Spleen (tissue), 11 donors: ENCODE measurements around the gene TDRKH. TPM values are rescaled to one million over a fixed set of nuclear protein-coding genes. Genes with fewer than 3 reads are reported as not detected.

Experiments used
- DNase-seq: peaks from one replicate; pipeline ENCODE4 v3.0.0-alpha.2; 2020
- H3K27ac ChIP-seq, 8 donors: fragments of 200-600 bp; sonication (generic) in 7 of 8; 1 replicate in 4 of 8; 2 replicates in 4 of 8; pipeline versions ENCODE4 v1.5.0 to v1.8.0; 2016 to 2021; ENCODE audit warnings: inconsistent platforms in 4 of 8, mild to moderate bottlenecking in 4 of 8, moderate library complexity in 1 of 8
- H3K27me3 ChIP-seq, 7 donors: fragments of 200-600 bp; sonication (generic) in 6 of 7; replicated peaks in 1 of 7; 1 replicate in 4 of 7; 2 replicates in 3 of 7; pipeline versions ENCODE4 v1.5.0 to v1.8.0; 2016 to 2021; ENCODE audit warnings: inconsistent platforms in 3 of 7, mild to moderate bottlenecking in 1 of 7
- H3K36me3 ChIP-seq, 6 donors: fragments of 200-600 bp; sonication (generic) in 5 of 6; 1 replicate in 4 of 6; 2 replicates in 2 of 6; pipeline versions ENCODE4 v1.5.0 to v1.8.0; 2016 to 2021; ENCODE audit warnings: inconsistent platforms in 2 of 6
- H3K4me1 ChIP-seq, 6 donors: fragments of 200-600 bp; sonication (generic) in 5 of 6; 1 replicate in 3 of 6; 2 replicates in 3 of 6; pipeline versions ENCODE4 v1.5.0 to v1.8.0; 2016 to 2021; ENCODE audit warnings: inconsistent platforms in 3 of 6
- H3K4me3 ChIP-seq, 8 donors: fragments of 200-600 bp; sonication (generic) in 7 of 8; 1 replicate in 4 of 8; 2 replicates in 4 of 8; pipeline versions ENCODE4 v1.5.0 to v1.8.0; 2016 to 2021; ENCODE audit warnings: inconsistent platforms in 4 of 8, mild to moderate bottlenecking in 4 of 8, moderate library complexity in 2 of 8
- H3K9me3 ChIP-seq, 8 donors: fragments of 200-600 bp; sonication (generic) in 7 of 8; 1 replicate in 4 of 8; 2 replicates in 4 of 8; pipeline versions ENCODE4 v1.5.0 to v1.8.0; 2016 to 2021; ENCODE audit warnings: inconsistent platforms in 4 of 8
- POLR2A ChIP-seq, 3 donors: fragments of 450-650 bp; IDR thresholded peaks; one replicate each; pipeline ENCODE4 v1.5.1; 2017; ENCODE audit warnings: antibody characterized with exemption in 3 of 3, mild to moderate bottlenecking in 1 of 3
- POLR2AphosphoS5 ChIP-seq, 3 donors: sonication (generic); formaldehyde crosslinking; IDR thresholded peaks; one replicate each; pipeline ENCODE4 v1.5.1; 2017; ENCODE audit warnings: antibody characterized with exemption in 3 of 3
- WGBS, 5 donors: extraction: QIAGEN DNeasy Blood & Tissue Kit in 3 of 5; methylation state at CpG; one replicate each; pipeline versions ENCODE4 v1.1.5 to v1.1.7; 2013 to 2018; 5-methylcytosine and 5-hydroxymethylcytosine counted together
- intact Hi-C: fragments of 100-400 bp; cut with DNase I; formaldehyde crosslinking; loops from one replicate; pipeline ENCODE4 v1.15.0; 2023; ENCODE audit warnings: low total_unique reads
- polyA plus RNA-seq, 3 donors: library from polyadenylated mRNA; stranded (reverse); fragments of 200-250 nt; gene quantifications; one replicate each; pipeline ENCODE4 v1.2.1, GENCODE V29; 2013
- total RNA-seq, 7 donors: library from RNA; depleted of rRNA in 3 of 7; stranded (reverse); fragments of >200 nt in 3 of 7; fragmentation: NEBNext Ultra II Directional in 4 of 7; extraction: Animal tissue kit (Norgen Biotek cat#: 25700) in 4 of 7; gene quantifications; one replicate each; pipeline versions ENCODE4 v1.1.0 to v1.2.1, GENCODE V29; 2016 to 2021
- TF ChIP-seq, protein P1 (sequence below), 11 experiments: fragments of 200-600 bp in 7 of 11; fragments of 450-650 bp in 4 of 11; sonication (generic) in 4 of 11; IDR thresholded peaks in 8 of 11; conservative IDR thresholded peaks in 3 of 11; 1 replicate in 7 of 11; 2 replicates in 4 of 11; pipeline versions ENCODE4 v1.4.0 to v1.8.0; 2016 to 2021; ENCODE audit warnings: antibody characterized with exemption in 11 of 11, inconsistent platforms in 4 of 11, mild to moderate bottlenecking in 1 of 11
- donor health status: healthy with polysubstance abuse.
- donor health status: DM: no; HTN: no; CAD: no; lungs with moderate emphysema.
- donor health status: DM: no; HTN: no; CAD: no.
- donor health status: Bipolar disorder and iron deficiency.
- donor health status: healthy.
- donor health status: DM: no; HTN: no; CAD: no.
- donor health status: DM: yes; HTN: yes; CAD: no.

The TDRKH gene
- total and polyA plus RNA-seq, 10 donors, result 3.1 to 21.6 (median 12.5) TPM

GRCh38 chr1:151802372-151802771 is 12.1 kb upstream of the TDRKH start:
- 81 to 100% (median 92%) methylated on average over 3 to 5 of the region's 5 CpGs for WGBS, 5 donors
- TF ChIP-seq, protein P1, sequence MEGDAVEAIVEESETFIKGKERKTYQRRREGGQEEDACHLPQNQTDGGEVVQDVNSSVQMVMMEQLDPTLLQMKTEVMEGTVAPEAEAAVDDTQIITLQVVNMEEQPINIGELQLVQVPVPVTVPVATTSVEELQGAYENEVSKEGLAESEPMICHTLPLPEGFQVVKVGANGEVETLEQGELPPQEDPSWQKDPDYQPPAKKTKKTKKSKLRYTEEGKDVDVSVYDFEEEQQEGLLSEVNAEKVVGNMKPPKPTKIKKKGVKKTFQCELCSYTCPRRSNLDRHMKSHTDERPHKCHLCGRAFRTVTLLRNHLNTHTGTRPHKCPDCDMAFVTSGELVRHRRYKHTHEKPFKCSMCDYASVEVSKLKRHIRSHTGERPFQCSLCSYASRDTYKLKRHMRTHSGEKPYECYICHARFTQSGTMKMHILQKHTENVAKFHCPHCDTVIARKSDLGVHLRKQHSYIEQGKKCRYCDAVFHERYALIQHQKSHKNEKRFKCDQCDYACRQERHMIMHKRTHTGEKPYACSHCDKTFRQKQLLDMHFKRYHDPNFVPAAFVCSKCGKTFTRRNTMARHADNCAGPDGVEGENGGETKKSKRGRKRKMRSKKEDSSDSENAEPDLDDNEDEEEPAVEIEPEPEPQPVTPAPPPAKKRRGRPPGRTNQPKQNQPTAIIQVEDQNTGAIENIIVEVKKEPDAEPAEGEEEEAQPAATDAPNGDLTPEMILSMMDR (IDR thresholded peaks at IDR 0.05 in 8 of 11, conservative IDR thresholded peaks at IDR 0.05 in 3 of 11), result no peak
- TF ChIP-seq POLR2AphosphoS5 (IDR thresholded peaks at IDR 0.05) (no peak), POLR2A (IDR thresholded peaks at IDR 0.05) (no peak)
- Histone ChIP-seq H3K4me1 (peaks cover 0 to 6% (median 0%) of the 10 kb centered on the region in 6 donors), H3K27me3 (peaks cover 0 to 23% (median 0%) of the 10 kb centered on the region in 7 donors), H3K9me3 (no peaks in the 10 kb centered on the region), H3K36me3 (no peaks in the 10 kb centered on the region), H3K27ac (no peak overlapping the region), H3K4me3 (no peak overlapping the region)
- DNase-seq, result no peak
- intact Hi-C loops, result no loop called here

GRCh38 chr1:151801846-151802245 is 11.5 kb upstream of the TDRKH start:
- DNase-seq, result no peak
- H3K27me3 ChIP-seq, result peaks cover 0 to 23% (median 0%) of the 10 kb centered on the region in 7 donors
- H3K9me3 ChIP-seq, result no peaks in the 10 kb centered on the region
- H3K4me3 ChIP-seq, result no peak overlapping the region
- WGBS, 5 donors, result 89 to 94% (median 91%) methylated on average over 2 to 7 of the region's 7 CpGs
- TF ChIP-seq, protein P1 (IDR thresholded peaks at IDR 0.05 in 8 of 11, conservative IDR thresholded peaks at IDR 0.05 in 3 of 11), result no peak
- TF ChIP-seq POLR2AphosphoS5 (IDR thresholded peaks at IDR 0.05) (no peak), POLR2A (IDR thresholded peaks at IDR 0.05) (no peak)
- H3K27ac ChIP-seq, result no peak overlapping the region
- H3K36me3 ChIP-seq, result no peaks in the 10 kb centered on the region
- peaks cover 0 to 6% (median 0%) of the 10 kb centered on the region in 6 donors for H3K4me1 ChIP-seq
- intact Hi-C loops, result no loop called here

GRCh38 chr1:151801310-151801820 is 11.1 kb upstream of the TDRKH start:
- Histone ChIP-seq H3K4me3 (no peak overlapping the region), H3K27ac (no peak overlapping the region), H3K27me3 (peaks cover 0 to 23% (median 0%) of the 10 kb centered on the region in 7 donors), H3K4me1 (peaks cover 0 to 6% (median 0%) of the 10 kb centered on the region in 6 donors), H3K9me3 (no peaks in the 10 kb centered on the region), H3K36me3 (no peaks in the 10 kb centered on the region)
- intact Hi-C loops, result no loop called here
- WGBS, 5 donors, result 88 to 95% (median 94%) methylated on average over 10 to 12 of the region's 12 CpGs
- DNase-seq, result no peak
- TF ChIP-seq POLR2A (IDR thresholded peaks at IDR 0.05) (no peak), POLR2AphosphoS5 (IDR thresholded peaks at IDR 0.05) (no peak)
- TF ChIP-seq, protein P1 (IDR thresholded peaks at IDR 0.05 in 8 of 11, conservative IDR thresholded peaks at IDR 0.05 in 3 of 11), result no peak

- Histone ChIP-seq H3K27ac (no peak overlapping the region), H3K27me3 (peaks cover 0 to 23% (median 0%) of the 10 kb centered on the region in 7 donors), H3K9me3 (no peaks in the 10 kb centered on the region), H3K4me1 (peaks cover 0 to 6% (median 0%) of the 10 kb centered on the region in 6 donors), H3K4me3 (no peak overlapping the region), H3K36me3 (no peaks in the 10 kb centered on the region)
- 57 to 68% (median 61%) methylated on average over 8 of the region's 8 CpGs for WGBS, 5 donors
- no peak for DNase-seq
- TF ChIP-seq, protein P1 (IDR thresholded peaks at IDR 0.05 in 8 of 11, conservative IDR thresholded peaks at IDR 0.05 in 3 of 11), result no peak
- TF ChIP-seq POLR2A (IDR thresholded peaks at IDR 0.05), result no peak
- intact Hi-C loops, result no loop called here
Measured at GRCh38 chr1:151800830-151801229, 10.5 kb upstream of the TDRKH start.
